Calu3 (cell line): ENCODE results near the gene GRID2. TPM values are rescaled to one million over a fixed set of nuclear protein-coding genes. Genes with fewer than 3 reads are reported as not detected.

ENCODE experiments used
- BruUV-seq: library from RNA; stranded (reverse); fragments of 400-500 nt; replicated peaks from 2 replicates; lab custom pipeline; 2021; lab: Mats Ljungman, UMichigan
- CTCF ChIA-PET: fragments of 300-600 bp; sonication (Branson Sonifier 250); formaldehyde crosslinking; loops from one replicate; lab custom pipeline; 2022; ENCODE audit warnings: antibody characterized with exemption; lab: Charles Lee
- DNase-seq: peaks from one replicate; pipeline ENCODE4 v3.0.0; 2022
- H3K27ac Mint-ChIP-seq: one replicate; pipeline ENCODE4 v1.8.0; 2022; ENCODE audit warnings: mixed read lengths; ENCODE audit not compliant: unreplicated experiment
- H3K27me3 Mint-ChIP-seq: one replicate; pipeline ENCODE4 v1.8.0; 2022; ENCODE audit warnings: mixed read lengths; ENCODE audit not compliant: unreplicated experiment
- H3K36me3 Mint-ChIP-seq: one replicate; pipeline ENCODE4 v1.8.0; 2022; ENCODE audit warnings: mild to moderate bottlenecking, moderate library complexity, mixed read lengths; ENCODE audit not compliant: insufficient read depth, unreplicated experiment
- H3K4me1 Mint-ChIP-seq: one replicate; pipeline ENCODE4 v1.8.0; 2022; ENCODE audit warnings: mild to moderate bottlenecking, low read depth, mixed read lengths; ENCODE audit not compliant: unreplicated experiment
- H3K4me3 Mint-ChIP-seq: one replicate; pipeline ENCODE4 v1.8.0; 2022; ENCODE audit warnings: mild to moderate bottlenecking, low read depth, moderate library complexity, mixed read lengths; ENCODE audit not compliant: unreplicated experiment
- H3K9me3 Mint-ChIP-seq: one replicate; pipeline ENCODE4 v1.8.0; 2022; ENCODE audit warnings: low read depth, mixed read lengths; ENCODE audit not compliant: unreplicated experiment
- CTCF ChIP-seq: fragments of 200-600 bp; IDR thresholded peaks from one replicate; pipeline ENCODE4 v1.8.0; 2022; ENCODE audit warnings: antibody characterized with exemption; ENCODE audit not compliant: unreplicated experiment
- intact Hi-C: fragments of 100-400 bp; cut with micrococcal nuclease; formaldehyde crosslinking; loops from one replicate; pipeline ENCODE4 v1.10.0; 2022; ENCODE audit not compliant: unreplicated experiment
- total RNA-seq: library from RNA; stranded (reverse); gene quantifications from 2 replicates; pipeline ENCODE4 v1.2.3, GENCODE V29; 2022

The GRID2 gene
- total RNA-seq, 1 experiment from 2014 or later = not detected

DNA sequence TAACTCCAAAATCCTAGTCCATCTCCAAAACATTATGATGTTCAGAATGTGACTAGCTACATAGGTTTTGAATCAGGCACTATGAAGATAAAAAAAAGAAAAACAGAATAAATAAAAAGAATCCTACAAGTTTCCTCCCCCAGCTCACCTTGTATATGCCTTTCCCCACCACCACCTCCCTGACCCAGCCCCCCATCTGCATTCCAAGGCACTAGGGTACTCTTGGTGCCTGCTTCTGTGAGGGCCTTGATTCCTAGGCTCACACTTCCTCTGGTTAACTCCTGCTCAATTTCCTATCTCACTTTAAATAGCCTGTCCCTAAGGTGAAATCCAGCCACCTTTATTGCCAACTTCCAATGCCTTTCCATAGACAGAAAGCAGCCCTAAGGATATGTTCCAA, 1346.1 kb downstream of the GRID2 start:
- CTCF ChIA-PET = no interaction called here
- Mint-ChIP-seq H3K27ac (no peak overlapping the region), H3K27me3 (no peaks in the 10 kb centered on the region), H3K36me3 (no peaks in the 10 kb centered on the region), H3K4me1 (no peaks in the 10 kb centered on the region), H3K9me3 (no peaks in the 10 kb centered on the region), H3K4me3 (no peak overlapping the region)
- TF ChIP-seq CTCF = no peak
- no peak for DNase-seq
- intact Hi-C loops = no loop called here
- BruUV-seq = no TSS peak

- CTCF ChIA-PET = no interaction called here
- BruUV-seq = no TSS peak
- no peaks in the 10 kb centered on the region for H3K27me3 Mint-ChIP-seq
- no peak overlapping the region for H3K4me3 Mint-ChIP-seq
- no peak overlapping the region for H3K27ac Mint-ChIP-seq
- intact Hi-C loops = no loop called here
- no peak for DNase-seq
- H3K36me3 Mint-ChIP-seq = no peaks in the 10 kb centered on the region
- no peaks in the 10 kb centered on the region for H3K4me1 Mint-ChIP-seq
- no peaks in the 10 kb centered on the region for H3K9me3 Mint-ChIP-seq
- no peak for TF ChIP-seq CTCF
Observed at GRCh38 chr4:93654211-93654610, 1350.4 kb downstream of the GRID2 start.

- TF ChIP-seq CTCF = no peak
- intact Hi-C loops = no loop called here
- Mint-ChIP-seq H3K9me3 (no peaks in the 10 kb centered on the region), H3K4me1 (no peaks in the 10 kb centered on the region), H3K27ac (no peak overlapping the region), H3K36me3 (no peaks in the 10 kb centered on the region), H3K4me3 (no peak overlapping the region), H3K27me3 (no peaks in the 10 kb centered on the region)
- no TSS peak for BruUV-seq
- DNase-seq = no peak
- CTCF ChIA-PET = no interaction called here
Observed at GRCh38 chr4:93657527-93657926, 1353.8 kb downstream of the GRID2 start.

GRCh38 chr4:93658443-93658842, 1354.7 kb downstream of the GRID2 start:
- Mint-ChIP-seq H3K36me3 (no peaks in the 10 kb centered on the region), H3K27ac (no peak overlapping the region), H3K4me1 (no peaks in the 10 kb centered on the region), H3K9me3 (no peaks in the 10 kb centered on the region), H3K4me3 (no peak overlapping the region), H3K27me3 (no peaks in the 10 kb centered on the region)
- no peak for DNase-seq
- intact Hi-C loops = no loop called here
- CTCF ChIA-PET = no interaction called here
- no peak for TF ChIP-seq CTCF
- BruUV-seq = no TSS peak
